Neural cell (in vitro differentiated cells): Measurements from ENCODE around the gene SLC18A3. TPM values are rescaled to one million over a fixed set of nuclear protein-coding genes. Genes with fewer than 3 reads are reported as not detected.

Experiments
- H2AFZ ChIP-seq: fragments of 200-600, 300-800 bp; sonication (generic), shearing (Covaris generic); 2 replicates; pipeline ENCODE4 v1.6.0; 2014; ENCODE audit warnings: low read depth, mild to moderate bottlenecking, antibody characterized with exemption, low read length, moderate library complexity
- H3F3A ChIP-seq: fragments of 200-600 bp; shearing (Covaris generic); 2 replicates; pipeline ENCODE4 v1.6.1; 2016; ENCODE audit warnings: mild to moderate bottlenecking, moderate library complexity, mixed read lengths, antibody characterized with exemption, low read length; ENCODE audit not compliant: insufficient read depth, poor library complexity, severe bottlenecking
- H3K27ac ChIP-seq: fragments of 200-600, 300-800 bp; sonication (generic), shearing (Covaris generic); 2 replicates; pipeline ENCODE4 v1.5.1; 2014; ENCODE audit warnings: mild to moderate bottlenecking, low read length, moderate library complexity
- H3K27me3 ChIP-seq: fragments of 300-800, 200-600 bp; sonication (generic), shearing (Covaris generic); 2 replicates; pipeline ENCODE4 v1.6.0; 2014; ENCODE audit warnings: mild to moderate bottlenecking, low read depth, low read length, moderate library complexity; ENCODE audit not compliant: insufficient read depth
- H3K36me3 ChIP-seq: fragments of 300-800, 200-600 bp; sonication (generic), shearing (Covaris generic); 2 replicates; pipeline ENCODE4 v1.5.1; 2014; ENCODE audit warnings: mild to moderate bottlenecking, antibody characterized with exemption, low read length, moderate library complexity; ENCODE audit not compliant: insufficient read depth
- H3K4me2 ChIP-seq: fragments of 300-800, 200-600 bp; sonication (generic), shearing (Covaris generic); 2 replicates; pipeline ENCODE4 v1.6.0; 2014; ENCODE audit warnings: mild to moderate bottlenecking, low read length
- H3K4me3 ChIP-seq: fragments of 300-800, 200-600 bp; sonication (generic), shearing (Covaris generic); 2 replicates; pipeline ENCODE4 v1.5.1; 2014; ENCODE audit warnings: mild to moderate bottlenecking, low read length, moderate library complexity
- H3K79me2 ChIP-seq: fragments of 200-600 bp; shearing (Covaris generic); replicated peaks from 2 replicates; pipeline ENCODE4 v1.6.0; 2014; ENCODE audit warnings: mild to moderate bottlenecking, low read length, moderate library complexity; ENCODE audit not compliant: insufficient read depth
- H3K9ac ChIP-seq: fragments of 300-800, 200-600 bp; sonication (generic), shearing (Covaris generic); 2 replicates; pipeline ENCODE4 v1.6.1; 2016; ENCODE audit warnings: mild to moderate bottlenecking, low read length, mixed read lengths
- H3K9me2 ChIP-seq: fragments of 200-600 bp; shearing (Covaris generic); 2 replicates; pipeline ENCODE4 v1.6.1; 2016; ENCODE audit warnings: mild to moderate bottlenecking, low read length, mixed read lengths; ENCODE audit not compliant: insufficient read depth
- H3K9me3 ChIP-seq: fragments of 200-600, 300-800 bp; sonication (generic), shearing (Covaris generic); 2 replicates; pipeline ENCODE4 v1.6.1; 2016; ENCODE audit warnings: mild to moderate bottlenecking, mixed run types, low read length, moderate library complexity, mixed read lengths
- H4K20me1 ChIP-seq: fragments of 200-600 bp; shearing (Covaris generic); 2 replicates; pipeline ENCODE4 v1.6.1; 2016; ENCODE audit warnings: mild to moderate bottlenecking, mixed run types; ENCODE audit not compliant: insufficient read depth
- EP300 ChIP-seq: fragments of 450-650 bp; conservative IDR thresholded peaks from 2 replicates; pipeline ENCODE4 v1.6.1; 2014; ENCODE audit warnings: antibody characterized with exemption, mild to moderate bottlenecking, moderate library complexity; ENCODE audit not compliant: poor library complexity, severe bottlenecking
- EZH2 ChIP-seq: fragments of 200-600, 300-800 bp; shearing (Covaris generic), sonication (generic); IDR thresholded peaks from 2 replicates; pipeline ENCODE4 v1.6.1; 2014; ENCODE audit warnings: antibody characterized with exemption, low read length, borderline replicate concordance, mild to moderate bottlenecking; ENCODE audit not compliant: insufficient read depth, poor library complexity, severe bottlenecking
- MXI1 ChIP-seq: fragments of 450-650 bp; conservative IDR thresholded peaks from 2 replicates; pipeline ENCODE4 v1.6.1; 2014; ENCODE audit warnings: antibody characterized with exemption, mild to moderate bottlenecking; ENCODE audit not compliant: poor library complexity, severe bottlenecking
- POLR2AphosphoS5 ChIP-seq: IDR thresholded peaks from 2 replicates; pipeline ENCODE4 v1.6.1; 2012
- RAD21 ChIP-seq: fragments of 450-650 bp; conservative IDR thresholded peaks from 2 replicates; pipeline ENCODE4 v1.6.1; 2014; ENCODE audit warnings: antibody characterized with exemption, mild to moderate bottlenecking, moderate library complexity
- SMC3 ChIP-seq: fragments of 450-650 bp; conservative IDR thresholded peaks from 2 replicates; pipeline ENCODE4 v1.6.1; 2014; ENCODE audit warnings: antibody characterized with exemption, mild to moderate bottlenecking, moderate library complexity; ENCODE audit not compliant: poor library complexity
- TAF1 ChIP-seq: IDR thresholded peaks from 2 replicates; pipeline ENCODE4 v1.6.1; 2012; ENCODE audit warnings: low read depth
- polyA plus RNA-seq: library from polyadenylated mRNA; depleted of rRNA; stranded (reverse); fragments of >200 nt; gene quantifications from 2 replicates; pipeline ENCODE4 v1.2.3, GENCODE V29; 2014
- TF ChIP-seq, protein P1 (sequence below): fragments of 450-650 bp; IDR thresholded peaks from 2 replicates; pipeline ENCODE4 v1.5.1; 2014; ENCODE audit warnings: antibody characterized with exemption, mild to moderate bottlenecking, moderate library complexity; ENCODE audit not compliant: poor library complexity, severe bottlenecking
- TF ChIP-seq, protein P2 (sequence below): IDR thresholded peaks from 2 replicates; pipeline ENCODE4 v1.6.1; 2012; ENCODE audit warnings: borderline replicate concordance

Gene SLC18A3
- polyA plus RNA-seq, 1 donor from 2014 or later, result not detected

DNA sequence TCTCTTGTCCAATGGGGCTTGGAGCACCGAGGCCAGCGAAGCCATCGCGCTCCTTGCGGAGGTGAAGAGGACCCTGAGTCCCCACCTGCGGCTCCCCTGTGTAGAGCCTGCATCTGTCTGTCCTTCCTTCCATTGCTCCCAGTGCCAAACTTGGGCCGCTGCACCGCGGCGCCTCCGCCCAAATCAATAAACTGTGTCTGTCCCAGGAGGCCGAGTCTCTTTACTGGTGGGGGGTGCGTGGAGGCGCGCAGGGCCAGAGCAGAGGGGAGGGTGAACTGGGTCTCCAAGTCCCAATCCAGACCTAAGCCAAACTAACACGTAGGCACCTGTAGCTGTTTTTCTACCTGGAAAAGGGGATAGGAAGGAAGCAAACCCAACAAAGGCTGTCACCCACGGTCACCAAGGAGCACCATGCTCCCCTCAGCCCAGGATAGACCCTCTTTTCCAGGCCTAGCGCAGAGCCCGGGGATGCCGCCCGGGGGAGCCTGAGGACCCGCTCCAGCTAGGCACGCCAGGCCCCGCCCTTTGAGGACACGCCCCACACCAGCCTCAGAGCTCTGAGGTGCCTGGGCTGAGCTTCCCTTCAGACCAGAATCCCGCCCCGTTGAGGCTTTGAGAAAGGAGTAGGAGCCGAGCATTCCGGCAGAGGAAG, 2.5 kb downstream of the SLC18A3 start:
- no peaks in the 10 kb centered on the region for H3F3A ChIP-seq
- H3K27me3 ChIP-seq, result peaks cover 99% of the 10 kb centered on the region
- H3K27ac ChIP-seq, result no peak overlapping the region
- H3K36me3 ChIP-seq, result no peaks in the 10 kb centered on the region
- H4K20me1 ChIP-seq, result no peaks in the 10 kb centered on the region
- no peak overlapping the region for H3K4me2 ChIP-seq
- H3K79me2 ChIP-seq, result no peaks in the 10 kb centered on the region
- H3K9me2 ChIP-seq, result no peaks in the 10 kb centered on the region
- TF ChIP-seq, protein P1, sequence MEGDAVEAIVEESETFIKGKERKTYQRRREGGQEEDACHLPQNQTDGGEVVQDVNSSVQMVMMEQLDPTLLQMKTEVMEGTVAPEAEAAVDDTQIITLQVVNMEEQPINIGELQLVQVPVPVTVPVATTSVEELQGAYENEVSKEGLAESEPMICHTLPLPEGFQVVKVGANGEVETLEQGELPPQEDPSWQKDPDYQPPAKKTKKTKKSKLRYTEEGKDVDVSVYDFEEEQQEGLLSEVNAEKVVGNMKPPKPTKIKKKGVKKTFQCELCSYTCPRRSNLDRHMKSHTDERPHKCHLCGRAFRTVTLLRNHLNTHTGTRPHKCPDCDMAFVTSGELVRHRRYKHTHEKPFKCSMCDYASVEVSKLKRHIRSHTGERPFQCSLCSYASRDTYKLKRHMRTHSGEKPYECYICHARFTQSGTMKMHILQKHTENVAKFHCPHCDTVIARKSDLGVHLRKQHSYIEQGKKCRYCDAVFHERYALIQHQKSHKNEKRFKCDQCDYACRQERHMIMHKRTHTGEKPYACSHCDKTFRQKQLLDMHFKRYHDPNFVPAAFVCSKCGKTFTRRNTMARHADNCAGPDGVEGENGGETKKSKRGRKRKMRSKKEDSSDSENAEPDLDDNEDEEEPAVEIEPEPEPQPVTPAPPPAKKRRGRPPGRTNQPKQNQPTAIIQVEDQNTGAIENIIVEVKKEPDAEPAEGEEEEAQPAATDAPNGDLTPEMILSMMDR, result no peak
- TF ChIP-seq SMC3 (no peak), TAF1 (no peak), RAD21 (no peak), EP300 (no peak), MXI1 (no peak), POLR2AphosphoS5 (no peak), EZH2 (no peak)
- TF ChIP-seq, protein P2, sequence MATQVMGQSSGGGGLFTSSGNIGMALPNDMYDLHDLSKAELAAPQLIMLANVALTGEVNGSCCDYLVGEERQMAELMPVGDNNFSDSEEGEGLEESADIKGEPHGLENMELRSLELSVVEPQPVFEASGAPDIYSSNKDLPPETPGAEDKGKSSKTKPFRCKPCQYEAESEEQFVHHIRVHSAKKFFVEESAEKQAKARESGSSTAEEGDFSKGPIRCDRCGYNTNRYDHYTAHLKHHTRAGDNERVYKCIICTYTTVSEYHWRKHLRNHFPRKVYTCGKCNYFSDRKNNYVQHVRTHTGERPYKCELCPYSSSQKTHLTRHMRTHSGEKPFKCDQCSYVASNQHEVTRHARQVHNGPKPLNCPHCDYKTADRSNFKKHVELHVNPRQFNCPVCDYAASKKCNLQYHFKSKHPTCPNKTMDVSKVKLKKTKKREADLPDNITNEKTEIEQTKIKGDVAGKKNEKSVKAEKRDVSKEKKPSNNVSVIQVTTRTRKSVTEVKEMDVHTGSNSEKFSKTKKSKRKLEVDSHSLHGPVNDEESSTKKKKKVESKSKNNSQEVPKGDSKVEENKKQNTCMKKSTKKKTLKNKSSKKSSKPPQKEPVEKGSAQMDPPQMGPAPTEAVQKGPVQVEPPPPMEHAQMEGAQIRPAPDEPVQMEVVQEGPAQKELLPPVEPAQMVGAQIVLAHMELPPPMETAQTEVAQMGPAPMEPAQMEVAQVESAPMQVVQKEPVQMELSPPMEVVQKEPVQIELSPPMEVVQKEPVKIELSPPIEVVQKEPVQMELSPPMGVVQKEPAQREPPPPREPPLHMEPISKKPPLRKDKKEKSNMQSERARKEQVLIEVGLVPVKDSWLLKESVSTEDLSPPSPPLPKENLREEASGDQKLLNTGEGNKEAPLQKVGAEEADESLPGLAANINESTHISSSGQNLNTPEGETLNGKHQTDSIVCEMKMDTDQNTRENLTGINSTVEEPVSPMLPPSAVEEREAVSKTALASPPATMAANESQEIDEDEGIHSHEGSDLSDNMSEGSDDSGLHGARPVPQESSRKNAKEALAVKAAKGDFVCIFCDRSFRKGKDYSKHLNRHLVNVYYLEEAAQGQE, result no peak
- H3K4me3 ChIP-seq, result no peak overlapping the region
- H3K9ac ChIP-seq, result no peak overlapping the region
- H2AFZ ChIP-seq, result no peak overlapping the region
- H3K9me3 ChIP-seq, result no peaks in the 10 kb centered on the region

DNA sequence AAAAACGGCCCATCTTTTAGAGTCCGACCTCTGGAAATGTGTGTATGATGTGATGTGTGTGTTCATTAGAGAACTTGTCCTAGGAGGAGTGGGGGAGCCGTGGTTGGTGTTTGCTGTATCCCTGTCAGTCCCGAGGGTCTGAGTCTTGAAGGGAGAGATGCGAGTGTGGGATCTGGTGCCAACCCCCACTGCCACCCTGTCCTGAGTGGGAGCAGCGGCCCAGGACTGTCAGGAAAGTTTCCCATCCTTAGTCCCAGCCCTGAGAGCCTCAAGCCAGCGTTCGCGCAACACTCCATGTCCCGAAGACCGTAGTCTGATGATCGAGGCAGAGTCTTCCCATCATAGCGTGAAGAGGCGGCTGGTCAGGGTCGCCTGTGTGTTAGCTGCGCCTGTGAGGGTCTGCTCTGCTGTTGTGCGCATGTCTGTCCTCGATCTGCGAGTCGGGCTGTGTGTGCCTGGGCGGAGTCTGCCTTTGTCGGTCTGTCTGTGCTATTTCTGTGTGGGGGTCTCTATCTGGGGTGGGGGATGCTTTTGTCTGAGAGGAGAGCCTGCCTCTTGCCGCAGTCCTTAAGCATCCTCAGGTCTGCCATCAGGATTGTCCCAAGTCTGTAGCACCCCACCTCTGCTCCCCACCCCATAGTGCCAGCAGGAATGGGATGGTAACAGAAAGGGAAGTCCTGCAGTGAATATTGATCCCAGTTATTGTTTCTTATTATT, 3.2 kb downstream of the SLC18A3 start:
- Histone ChIP-seq H2AFZ (no peak overlapping the region), H3K4me3 (peak overlapping the region; percentile 56), H3F3A (no peaks in the 10 kb centered on the region), H3K9ac (no peak overlapping the region), H3K79me2 (no peaks in the 10 kb centered on the region), H3K36me3 (no peaks in the 10 kb centered on the region), H3K9me2 (no peaks in the 10 kb centered on the region), H3K27me3 (peaks cover 96% of the 10 kb centered on the region), H3K9me3 (no peaks in the 10 kb centered on the region), H3K4me2 (no peak overlapping the region), H4K20me1 (no peaks in the 10 kb centered on the region), H3K27ac (no peak overlapping the region)
- TF ChIP-seq POLR2AphosphoS5, result no peak
- TF ChIP-seq, protein P2, result no peak
- TF ChIP-seq RAD21, result no peak
- no peak for TF ChIP-seq SMC3
